D721Med (cell line): ENCODE data around the gene STIMATE.

Experiments used
- DNase-seq: peaks from one replicate; pipeline ENCODE4 v3.0.0; 2011; ENCODE audit warnings: low spot score; ENCODE audit not compliant: insufficient read length
- FAIRE-seq: peaks from 2 replicates; lab custom pipeline; 2011; peaks lifted over from hg19 to GRCh38; lab: Jason Lieb, UNC
- CTCF ChIP-seq: IDR thresholded peaks from 2 replicates; pipeline ENCODE4 v1.5.1; 2012; ENCODE audit warnings: mild to moderate bottlenecking, control low read depth; ENCODE audit not compliant: insufficient read depth; ENCODE audit errors: missing control alignments

Gene STIMATE

DNA sequence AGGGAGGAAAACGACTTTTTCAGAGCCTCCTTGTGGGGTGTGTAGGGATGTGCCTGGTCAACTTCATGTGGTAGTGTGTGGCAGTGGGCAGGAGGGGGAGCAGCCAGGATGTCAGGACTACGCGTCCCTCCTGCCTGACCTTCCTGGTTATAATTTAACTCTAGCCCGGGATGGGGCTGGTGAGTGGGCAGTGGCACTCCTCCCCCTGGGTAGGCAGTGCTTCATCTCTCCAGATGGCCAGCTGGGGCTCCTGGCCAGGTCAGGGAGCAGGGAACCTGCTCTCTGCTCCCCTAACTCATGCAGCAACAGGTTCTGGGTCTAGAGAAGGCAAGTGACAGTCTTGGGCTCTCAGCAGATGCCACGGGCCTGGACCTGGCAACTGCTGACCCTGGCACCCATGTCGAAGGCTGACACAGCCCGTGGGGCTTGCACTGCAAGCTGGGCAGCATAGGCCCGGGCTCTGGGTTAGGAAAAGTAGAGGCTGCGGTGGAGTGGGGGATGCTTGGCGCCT, 69.4 kb downstream of the STIMATE start:
- no peak for FAIRE-seq
- DNase-seq = no peak
- no peak for TF ChIP-seq CTCF

DNA sequence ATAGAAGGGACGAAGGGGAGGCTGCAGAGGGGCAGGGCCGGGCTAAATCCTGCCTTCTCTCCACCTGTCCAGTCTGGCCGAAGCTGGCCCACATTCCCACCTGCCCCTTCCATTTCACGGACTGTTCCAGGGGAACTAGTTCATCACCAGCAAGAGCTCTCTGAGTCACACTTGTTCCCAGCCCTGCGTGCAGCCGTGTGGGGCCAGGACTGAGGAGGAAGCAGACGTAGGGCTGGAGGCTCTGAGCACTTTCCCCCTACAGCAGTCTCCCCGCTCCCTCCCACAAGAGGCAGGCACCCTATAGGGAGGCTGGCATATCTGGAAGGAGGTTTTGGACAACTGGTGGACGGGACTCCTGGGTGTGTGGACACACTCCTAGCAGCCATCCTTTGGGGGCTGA, 69.9 kb downstream of the STIMATE start:
- FAIRE-seq = no peak
- no peak for TF ChIP-seq CTCF
- no peak for DNase-seq

GRCh38 chr3:52824037-52824436, 73.3 kb downstream of the STIMATE start:
- FAIRE-seq = no peak
- TF ChIP-seq CTCF = no peak
- no peak for DNase-seq

DNA sequence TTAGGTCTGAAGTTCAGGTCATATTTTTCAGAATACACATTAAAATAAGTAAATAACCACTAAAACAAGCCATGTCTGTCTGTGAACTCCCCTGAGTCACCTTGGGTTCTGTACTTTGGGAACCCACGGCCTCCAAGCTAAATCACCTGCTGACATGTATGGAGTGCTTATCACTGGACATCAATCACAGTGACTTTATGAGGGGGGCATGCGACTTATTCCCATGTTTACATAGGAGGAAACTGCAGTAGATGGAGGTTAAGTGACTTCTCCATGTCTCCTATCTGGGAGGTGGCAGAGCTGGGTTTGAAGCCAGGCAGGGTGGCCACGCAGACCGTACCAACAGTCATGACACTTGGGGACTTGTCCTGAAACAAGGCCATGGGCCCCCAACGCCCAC, 75.0 kb downstream of the STIMATE start:
- no peak for TF ChIP-seq CTCF
- DNase-seq (no peak), FAIRE-seq (no peak)

DNA sequence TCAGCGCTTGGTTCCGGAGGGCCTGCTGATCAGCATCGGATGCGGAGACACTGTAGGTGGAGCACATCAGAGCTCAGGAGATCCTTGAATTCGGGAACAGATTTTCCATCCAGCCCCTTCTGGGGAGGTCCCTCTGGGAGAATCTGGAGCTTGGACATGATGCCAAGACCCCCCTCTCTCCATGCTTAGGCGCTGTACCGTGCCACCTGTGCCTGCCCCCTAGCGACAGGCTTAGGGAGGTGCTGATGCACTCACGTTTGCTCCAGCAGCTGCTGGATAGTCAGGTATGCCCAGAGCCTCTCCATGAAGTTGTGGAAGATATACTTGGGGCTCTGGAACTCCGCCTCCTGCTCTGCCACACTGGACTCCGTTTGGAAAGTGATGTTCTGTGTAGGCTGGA, 76.6 kb downstream of the STIMATE start:
- no peak for FAIRE-seq
- peak; percentile 56 for DNase-seq
- peak; percentile 58 for TF ChIP-seq CTCF

DNA sequence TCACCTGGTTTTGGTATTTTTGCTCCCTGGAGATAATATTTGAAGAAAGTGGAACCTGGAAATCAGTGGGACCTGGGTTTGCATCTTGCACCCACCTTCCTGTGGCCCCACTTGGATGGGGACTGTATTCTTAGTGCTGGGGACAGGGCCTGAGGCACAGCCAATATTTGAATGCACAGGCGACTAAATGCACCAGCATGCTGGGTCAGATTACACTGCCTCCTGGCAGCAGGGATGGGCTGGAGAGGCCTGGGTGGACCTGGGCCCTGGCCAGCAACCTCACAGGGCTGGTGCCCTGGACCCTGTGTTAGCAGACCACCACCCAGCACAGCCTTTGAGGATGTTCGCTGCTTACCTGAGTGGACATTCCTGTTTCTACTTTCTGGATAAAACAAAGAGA, 77.4 kb downstream of the STIMATE start:
- FAIRE-seq (no peak), DNase-seq (no peak)
- no peak for TF ChIP-seq CTCF

DNA sequence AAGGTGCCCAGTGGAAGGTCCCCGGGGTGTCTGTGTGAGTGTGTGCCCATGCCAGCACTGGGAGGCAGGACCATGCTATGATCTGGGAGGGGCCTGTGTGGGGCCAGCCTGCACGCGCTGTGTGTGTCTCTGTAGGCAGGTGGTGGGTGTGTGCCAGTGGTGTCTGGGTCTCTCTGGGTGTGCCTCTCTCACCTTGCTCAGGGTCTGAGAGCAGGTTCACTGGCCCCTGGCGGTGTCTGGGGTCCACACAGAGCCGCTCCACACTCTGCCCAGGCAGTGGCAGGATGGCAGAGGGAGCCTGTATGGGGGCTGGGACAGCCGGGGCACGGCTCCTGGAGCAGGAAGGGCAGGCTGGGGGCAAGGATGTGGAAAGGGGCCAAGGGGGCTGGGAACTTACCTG, 79.5 kb downstream of the STIMATE start:
- no peak for FAIRE-seq
- no peak for DNase-seq
- no peak for TF ChIP-seq CTCF
